Activated CD4-positive, alpha-beta T cell treated with anti-CD3 and anti-CD28 coated beads, Interleukin-2, amount 10 ng/mL, durations not matched to agents 7 days and 5 days (primary cell): Measurements from ENCODE around the gene LRRC47. TPM values are rescaled to one million over a fixed set of nuclear protein-coding genes. Genes with fewer than 3 reads are reported as not detected.

ENCODE experiments used
- CTCF ChIA-PET: fragments of 350-600 bp; sonication (Branson Sonifier 250); formaldehyde crosslinking; loops from one replicate; lab custom pipeline; 2021; ENCODE audit warnings: antibody characterized with exemption; lab: Charles Lee
- POLR2A ChIA-PET: fragments of 350-600 bp; sonication (Branson Sonifier 250); formaldehyde crosslinking; loops from one replicate; lab custom pipeline; 2021; ENCODE audit warnings: antibody characterized with exemption; lab: Charles Lee
- DNase-seq: peaks from one replicate; pipeline ENCODE4 v3.0.0-alpha.2; 2020
- H3K27ac Mint-ChIP-seq: one replicate; pipeline ENCODE4 v1.8.0; 2021; ENCODE audit warnings: mild to moderate bottlenecking, moderate library complexity, mixed read lengths
- H3K27me3 Mint-ChIP-seq: one replicate; pipeline ENCODE4 v1.8.0; 2021; ENCODE audit warnings: mixed read lengths
- H3K36me3 Mint-ChIP-seq: one replicate; pipeline ENCODE4 v1.8.0; 2021; ENCODE audit warnings: low read depth, mixed read lengths
- H3K4me1 Mint-ChIP-seq: one replicate; pipeline ENCODE4 v1.8.0; 2021; ENCODE audit warnings: mixed read lengths
- H3K4me3 Mint-ChIP-seq: one replicate; pipeline ENCODE4 v1.8.0; 2021; ENCODE audit warnings: mild to moderate bottlenecking, moderate library complexity, mixed read lengths
- H3K9me3 Mint-ChIP-seq: one replicate; pipeline ENCODE4 v1.8.0; 2021; ENCODE audit warnings: mixed read lengths
- total RNA-seq, 2 experiments: library from RNA; stranded (reverse); gene quantifications; one replicate each; pipeline ENCODE4 v1.2.3, GENCODE V29; 2021

Gene LRRC47
- total RNA-seq, 2 experiments from 2014 or later = 37.7 to 42.7 TPM

DNA sequence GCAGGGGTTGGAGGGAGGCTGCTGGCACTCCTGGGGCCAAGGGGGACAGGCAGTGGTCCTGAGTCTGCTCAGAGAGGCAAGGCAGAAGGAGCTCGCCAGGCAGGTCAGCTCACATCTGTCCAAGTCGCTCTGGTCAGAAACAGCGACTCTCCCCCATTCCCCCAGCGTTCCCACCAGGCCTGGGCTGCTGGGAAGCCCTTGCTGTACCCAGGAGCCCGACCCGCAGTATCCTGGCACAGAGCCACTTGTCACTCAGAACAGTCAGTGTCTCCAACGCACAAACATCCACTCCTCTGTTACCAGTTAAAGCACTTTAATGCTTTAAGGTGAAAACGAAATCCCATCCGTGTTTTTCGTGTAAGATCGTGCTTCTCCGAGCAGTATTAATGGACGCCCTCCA lies 60.6 kb downstream of the LRRC47 start:
- DNase-seq = no peak
- H3K9me3 Mint-ChIP-seq = no peaks in the 10 kb centered on the region
- no peak overlapping the region for H3K4me3 Mint-ChIP-seq
- no peak overlapping the region for H3K27ac Mint-ChIP-seq
- ChIA-PET POLR2A (no interaction called here), CTCF (no interaction called here)
- H3K4me1 Mint-ChIP-seq = peaks cover 6% of the 10 kb centered on the region
- no peaks in the 10 kb centered on the region for H3K27me3 Mint-ChIP-seq
- H3K36me3 Mint-ChIP-seq = no peaks in the 10 kb centered on the region

- H3K4me3 Mint-ChIP-seq = no peak overlapping the region
- peaks cover 6% of the 10 kb centered on the region for H3K4me1 Mint-ChIP-seq
- no peaks in the 10 kb centered on the region for H3K36me3 Mint-ChIP-seq
- no peaks in the 10 kb centered on the region for H3K9me3 Mint-ChIP-seq
- H3K27ac Mint-ChIP-seq = no peak overlapping the region
- no peaks in the 10 kb centered on the region for H3K27me3 Mint-ChIP-seq
- DNase-seq = no peak
- CTCF ChIA-PET = no interaction called here
- POLR2A ChIA-PET = no interaction called here
Observed at GRCh38 chr1:3735027-3735681, 61.1 kb downstream of the LRRC47 start.

DNA sequence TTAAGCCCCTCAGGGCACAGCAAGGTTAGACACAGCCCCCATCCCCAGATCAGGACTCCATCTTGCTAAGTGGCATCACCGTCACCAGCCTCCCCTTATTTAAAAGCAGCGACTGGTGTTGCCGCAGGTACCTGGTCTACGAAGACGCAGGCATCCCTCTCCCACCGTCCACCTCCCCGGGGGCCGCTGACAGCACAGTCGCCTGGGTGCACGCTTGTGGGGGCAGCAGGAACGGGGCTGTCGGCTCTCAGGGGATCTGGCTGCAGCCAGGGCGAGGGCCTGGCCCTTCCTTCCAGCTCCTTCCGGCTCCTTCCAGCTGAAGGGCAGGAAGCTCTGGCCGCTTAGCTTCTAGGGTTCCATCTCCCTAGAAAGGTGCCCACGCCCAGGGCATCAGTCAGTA lies 61.7 kb downstream of the LRRC47 start:
- Mint-ChIP-seq H3K36me3 (no peaks in the 10 kb centered on the region), H3K27ac (no peak overlapping the region), H3K27me3 (no peaks in the 10 kb centered on the region), H3K4me3 (no peak overlapping the region), H3K9me3 (no peaks in the 10 kb centered on the region), H3K4me1 (peaks cover 6% of the 10 kb centered on the region)
- CTCF ChIA-PET = interaction anchor here (1.1 kb wide), 1 partner anchor 845 kb away, joined by 3 read pairs; no protein-coding TSS in a partner anchor
- DNase-seq = no peak
- POLR2A ChIA-PET = no interaction called here

DNA sequence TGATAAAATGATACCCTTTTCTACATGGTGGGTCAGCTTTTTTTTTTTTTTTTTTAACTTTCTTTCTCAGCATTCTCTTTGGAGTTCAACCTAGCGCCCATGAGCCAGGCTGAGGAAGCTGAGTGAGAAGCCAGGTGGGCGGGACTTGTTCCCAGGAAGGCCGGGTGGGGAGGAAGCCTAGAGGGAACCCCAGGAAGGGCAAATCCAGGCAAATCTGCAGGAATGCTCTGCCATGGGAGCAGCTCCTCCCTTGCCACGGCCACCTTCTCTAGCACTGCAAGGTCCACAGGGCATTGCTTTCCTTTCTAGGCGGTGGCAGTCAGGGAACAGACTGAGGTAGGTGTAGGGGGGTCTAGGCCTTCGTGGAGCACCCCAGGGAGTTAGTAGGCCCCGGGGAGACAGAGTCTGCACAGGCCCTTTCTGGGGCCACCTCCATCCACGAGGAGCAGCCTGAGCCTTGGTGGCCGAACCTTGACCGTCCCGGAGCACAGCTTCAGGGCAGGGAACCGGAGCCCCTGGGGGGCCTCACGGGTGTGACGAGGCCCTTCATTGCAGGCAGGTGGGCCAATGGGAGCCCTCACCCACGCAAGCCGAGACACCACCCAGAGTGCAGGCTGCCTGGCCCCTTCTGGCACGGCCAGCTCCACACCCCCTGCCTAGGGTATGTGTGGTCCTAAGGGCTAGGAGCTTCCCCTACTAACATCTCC lies 62.3 kb downstream of the LRRC47 start:
- H3K36me3 Mint-ChIP-seq = no peaks in the 10 kb centered on the region
- no peaks in the 10 kb centered on the region for H3K27me3 Mint-ChIP-seq
- ChIA-PET POLR2A (no interaction called here), CTCF (interaction anchor here (1.1 kb wide), 1 partner anchor 845 kb away, joined by 3 read pairs; no protein-coding TSS in a partner anchor)
- no peak for DNase-seq
- no peaks in the 10 kb centered on the region for H3K9me3 Mint-ChIP-seq
- no peak overlapping the region for H3K27ac Mint-ChIP-seq
- no peak overlapping the region for H3K4me3 Mint-ChIP-seq
- peaks cover 6% of the 10 kb centered on the region for H3K4me1 Mint-ChIP-seq

DNA sequence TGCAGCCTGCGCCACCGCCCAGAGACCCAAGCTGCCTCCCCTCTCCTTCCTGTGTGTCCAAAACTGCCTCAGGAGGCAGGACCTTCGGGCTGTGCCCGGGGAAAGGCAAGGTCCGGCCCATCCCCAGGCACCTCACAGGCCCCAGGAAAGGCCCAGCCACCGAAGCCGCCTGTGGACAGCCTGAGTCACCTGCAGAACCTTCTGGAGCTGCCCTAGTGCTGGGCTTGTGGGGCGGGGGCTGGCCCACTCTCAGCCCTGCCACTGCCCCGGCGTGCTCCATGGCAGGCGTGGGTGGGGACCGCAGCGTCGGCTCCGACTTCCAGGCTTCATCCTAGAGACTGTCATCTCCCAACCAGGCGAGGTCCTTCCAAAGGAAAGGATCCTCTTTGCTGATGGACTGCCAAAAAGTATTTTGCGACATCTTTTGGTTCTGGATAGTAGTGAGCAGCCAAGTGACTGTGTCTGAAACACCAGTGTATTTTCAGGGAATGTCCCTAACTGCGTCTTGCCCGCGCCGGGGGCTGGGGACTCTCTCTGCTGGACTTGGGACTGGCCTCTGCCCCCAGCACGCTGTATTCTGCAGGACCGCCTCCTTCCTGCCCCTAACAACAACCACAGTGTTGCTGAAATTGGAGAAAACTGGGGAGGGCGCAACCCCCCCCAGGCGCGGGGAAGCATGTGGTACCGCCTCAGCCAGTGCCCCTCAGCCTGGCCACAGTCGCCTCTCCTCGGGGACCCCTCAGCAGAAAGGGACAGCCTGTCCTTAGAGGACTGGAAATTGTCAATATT lies 63.0 kb downstream of the LRRC47 start:
- no peaks in the 10 kb centered on the region for H3K27me3 Mint-ChIP-seq
- no peaks in the 10 kb centered on the region for H3K36me3 Mint-ChIP-seq
- no peak overlapping the region for H3K27ac Mint-ChIP-seq
- no peaks in the 10 kb centered on the region for H3K9me3 Mint-ChIP-seq
- no peak overlapping the region for H3K4me3 Mint-ChIP-seq
- POLR2A ChIA-PET = no interaction called here
- peaks cover 6% of the 10 kb centered on the region for H3K4me1 Mint-ChIP-seq
- CTCF ChIA-PET = no interaction called here
- no peak for DNase-seq

DNA sequence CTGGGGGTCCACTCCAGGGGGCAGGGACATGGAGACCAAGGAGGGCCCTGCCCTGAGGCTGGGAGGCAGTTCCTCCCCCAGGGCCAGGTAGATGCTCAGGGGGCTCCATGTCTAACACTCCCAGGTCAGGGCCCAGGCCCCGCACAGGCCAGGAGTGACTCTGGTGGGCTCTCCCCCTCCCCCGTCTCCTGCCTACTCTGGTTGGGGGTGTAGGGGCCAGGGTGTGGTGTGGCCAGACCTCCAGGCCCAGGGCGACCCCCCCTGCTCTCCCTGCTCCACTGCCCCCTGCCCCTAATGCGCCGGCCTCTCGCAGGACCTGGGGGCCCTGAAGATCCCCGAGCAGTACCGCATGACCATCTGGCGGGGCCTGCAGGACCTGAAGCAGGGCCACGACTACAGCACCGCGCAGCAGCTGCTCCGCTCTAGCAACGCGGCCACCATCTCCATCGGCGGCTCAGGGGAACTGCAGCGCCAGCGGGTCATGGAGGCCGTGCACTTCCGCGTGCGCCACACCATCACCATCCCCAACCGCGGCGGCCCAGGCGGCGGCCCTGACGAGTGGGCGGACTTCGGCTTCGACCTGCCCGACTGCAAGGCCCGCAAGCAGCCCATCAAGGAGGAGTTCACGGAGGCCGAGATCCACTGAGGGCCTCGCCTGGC lies 63.7 kb downstream of the LRRC47 start:
- H3K9me3 Mint-ChIP-seq = no peaks in the 10 kb centered on the region
- no peak overlapping the region for H3K4me3 Mint-ChIP-seq
- peaks cover 6% of the 10 kb centered on the region for H3K4me1 Mint-ChIP-seq
- no peaks in the 10 kb centered on the region for H3K27me3 Mint-ChIP-seq
- H3K27ac Mint-ChIP-seq = no peak overlapping the region
- POLR2A ChIA-PET = no interaction called here
- DNase-seq = no peak
- CTCF ChIA-PET = interaction anchor here (1.0 kb wide), 1 partner anchor 280 kb away, joined by 3 read pairs; no protein-coding TSS in a partner anchor
- no peaks in the 10 kb centered on the region for H3K36me3 Mint-ChIP-seq

- ChIA-PET CTCF (interaction anchor here (1.0 kb wide), 1 partner anchor 279 kb away, joined by 3 read pairs; no protein-coding TSS in a partner anchor), POLR2A (no interaction called here)
- no peak for DNase-seq
- Mint-ChIP-seq H3K9me3 (no peaks in the 10 kb centered on the region), H3K36me3 (no peaks in the 10 kb centered on the region), H3K4me3 (no peak overlapping the region), H3K27me3 (no peaks in the 10 kb centered on the region), H3K27ac (no peak overlapping the region), H3K4me1 (peaks cover 6% of the 10 kb centered on the region)
Observed at GRCh38 chr1:3731583-3732433, 64.5 kb downstream of the LRRC47 start.

DNA sequence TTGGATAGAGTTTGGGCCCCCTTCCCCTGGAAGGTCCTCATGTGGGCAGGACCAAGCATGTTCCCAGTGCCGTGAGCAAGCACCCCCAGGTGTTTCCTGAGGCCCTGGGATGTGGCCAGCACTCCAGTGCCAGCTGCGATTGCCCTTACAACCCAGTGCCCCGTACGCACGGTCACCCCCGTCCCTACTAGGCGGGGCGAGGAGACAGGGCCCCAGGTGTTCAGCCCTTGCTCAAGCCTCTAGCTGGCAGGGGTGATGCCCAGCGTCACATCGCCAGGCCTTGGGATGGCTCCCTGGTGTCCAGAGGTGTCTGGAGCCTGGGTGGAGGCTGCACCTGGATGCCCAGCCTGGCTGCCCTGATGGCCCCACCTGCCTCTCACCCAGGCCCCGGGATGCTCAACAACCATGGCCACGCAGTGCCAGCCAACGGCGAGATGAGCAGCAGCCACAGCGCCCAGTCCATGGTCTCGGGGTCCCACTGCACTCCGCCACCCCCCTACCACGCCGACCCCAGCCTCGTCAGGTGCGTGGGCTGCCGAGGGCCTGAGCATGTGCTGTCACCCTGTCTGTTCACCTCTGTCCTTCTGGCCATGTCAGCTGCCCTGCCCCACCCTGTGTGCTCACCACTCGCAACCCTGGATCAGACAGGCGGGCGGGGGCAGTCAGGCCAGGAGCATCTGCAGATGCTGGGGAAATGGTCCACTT lies 65.6 kb downstream of the LRRC47 start:
- no peaks in the 10 kb centered on the region for H3K9me3 Mint-ChIP-seq
- ChIA-PET CTCF (no interaction called here), POLR2A (no interaction called here)
- no peak overlapping the region for H3K4me3 Mint-ChIP-seq
- no peaks in the 10 kb centered on the region for H3K27me3 Mint-ChIP-seq
- H3K4me1 Mint-ChIP-seq = peaks cover under 1% of the 10 kb centered on the region
- no peaks in the 10 kb centered on the region for H3K36me3 Mint-ChIP-seq
- no peak for DNase-seq
- no peak overlapping the region for H3K27ac Mint-ChIP-seq

DNA sequence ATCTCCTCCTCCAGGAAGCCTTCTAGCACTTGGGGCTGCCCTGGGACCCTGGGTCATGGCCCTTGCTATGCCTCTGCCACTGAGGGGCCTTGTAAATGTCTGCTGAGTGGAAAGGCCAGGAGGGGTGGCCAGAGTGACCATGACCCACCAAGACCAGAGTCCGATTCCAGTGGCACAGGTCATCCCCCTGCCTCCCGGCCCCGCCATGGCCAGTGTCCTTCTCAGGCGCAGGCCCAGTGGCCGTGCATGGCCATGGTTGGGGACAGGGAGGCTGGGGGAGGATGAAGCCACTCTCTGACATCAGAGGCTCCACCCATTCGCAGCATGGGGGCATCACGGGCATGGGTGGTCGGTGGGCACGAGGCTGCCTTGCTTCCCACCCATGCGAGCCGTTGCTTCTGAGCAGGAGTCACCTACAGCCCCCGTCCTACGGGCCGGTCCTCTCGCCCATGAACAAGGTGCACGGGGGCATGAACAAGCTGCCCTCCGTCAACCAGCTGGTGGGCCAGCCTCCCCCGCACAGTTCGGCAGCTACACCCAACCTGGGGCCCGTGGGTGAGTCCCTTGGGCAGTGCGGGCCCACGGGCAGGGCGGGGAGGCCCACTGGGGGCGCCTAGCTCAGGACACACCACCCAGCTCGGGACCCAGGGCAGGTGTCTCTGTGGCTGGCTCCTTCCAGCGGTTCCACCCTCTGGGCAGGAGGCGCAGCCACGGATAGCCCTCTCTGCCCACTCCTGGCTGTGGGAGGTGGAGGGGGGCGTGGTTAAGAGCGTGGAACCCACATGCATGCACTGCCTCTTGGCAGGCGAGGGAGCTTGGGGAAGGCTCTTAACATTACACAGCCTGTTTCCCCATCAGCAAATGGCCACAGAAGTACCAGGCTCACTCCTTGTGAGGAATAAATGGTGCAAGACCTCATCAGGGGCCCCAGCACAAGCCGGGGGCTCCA lies 66.4 kb downstream of the LRRC47 start:
- ChIA-PET POLR2A (no interaction called here), CTCF (no interaction called here)
- no peak for DNase-seq
- no peaks in the 10 kb centered on the region for H3K4me1 Mint-ChIP-seq
- H3K36me3 Mint-ChIP-seq = no peaks in the 10 kb centered on the region
- H3K27me3 Mint-ChIP-seq = no peaks in the 10 kb centered on the region
- H3K9me3 Mint-ChIP-seq = no peaks in the 10 kb centered on the region
- H3K4me3 Mint-ChIP-seq = no peak overlapping the region
- no peak overlapping the region for H3K27ac Mint-ChIP-seq
